ENCODE data around the gene ADGRA1.
"Not testable (repeated sequence)": the region's sequence is repeated elsewhere in the genome, so short reads cannot be mapped to it uniquely, and the experiment has no call there.

ADGRA1 gene

DNA sequence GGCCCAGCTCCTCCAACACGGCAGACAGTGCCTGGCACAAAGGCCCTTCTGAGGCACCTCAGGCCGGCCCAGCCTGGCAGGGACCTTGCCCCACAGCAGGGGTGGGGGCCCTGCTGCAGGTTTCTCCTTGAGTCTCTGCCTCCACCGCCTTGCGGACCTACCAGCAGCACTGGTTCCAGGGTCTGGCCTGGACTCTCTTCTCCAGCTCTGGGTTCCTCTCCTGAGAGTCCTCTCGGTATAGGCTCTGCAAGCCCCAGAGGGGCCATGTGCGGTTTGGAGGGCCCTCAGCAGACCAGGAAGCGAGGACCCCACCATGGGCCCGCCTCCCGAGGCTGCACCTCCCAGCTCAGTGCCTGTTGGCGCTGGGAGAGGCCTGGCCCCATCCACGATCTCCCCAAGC lies 38.1 kb upstream of the ADGRA1 start:
- TF ChIP-seq EZH2phosphoT487 (IDR thresholded peaks at IDR 0.05; ENCODE audit: borderline replicate concordance) = no peak
- TF ChIP-seq, protein P1, sequence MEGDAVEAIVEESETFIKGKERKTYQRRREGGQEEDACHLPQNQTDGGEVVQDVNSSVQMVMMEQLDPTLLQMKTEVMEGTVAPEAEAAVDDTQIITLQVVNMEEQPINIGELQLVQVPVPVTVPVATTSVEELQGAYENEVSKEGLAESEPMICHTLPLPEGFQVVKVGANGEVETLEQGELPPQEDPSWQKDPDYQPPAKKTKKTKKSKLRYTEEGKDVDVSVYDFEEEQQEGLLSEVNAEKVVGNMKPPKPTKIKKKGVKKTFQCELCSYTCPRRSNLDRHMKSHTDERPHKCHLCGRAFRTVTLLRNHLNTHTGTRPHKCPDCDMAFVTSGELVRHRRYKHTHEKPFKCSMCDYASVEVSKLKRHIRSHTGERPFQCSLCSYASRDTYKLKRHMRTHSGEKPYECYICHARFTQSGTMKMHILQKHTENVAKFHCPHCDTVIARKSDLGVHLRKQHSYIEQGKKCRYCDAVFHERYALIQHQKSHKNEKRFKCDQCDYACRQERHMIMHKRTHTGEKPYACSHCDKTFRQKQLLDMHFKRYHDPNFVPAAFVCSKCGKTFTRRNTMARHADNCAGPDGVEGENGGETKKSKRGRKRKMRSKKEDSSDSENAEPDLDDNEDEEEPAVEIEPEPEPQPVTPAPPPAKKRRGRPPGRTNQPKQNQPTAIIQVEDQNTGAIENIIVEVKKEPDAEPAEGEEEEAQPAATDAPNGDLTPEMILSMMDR (conservative IDR thresholded peaks at IDR 0.05; ENCODE audit: low read length) = no peak
- H3K9ac ChIP-seq (ENCODE audit: low read depth, low read length, poor library complexity, severe bottlenecking) = no peak overlapping the region
- no peak overlapping the region for H3K4me3 ChIP-seq (ENCODE audit: low read length, poor library complexity, severe bottlenecking)
- no peaks in the 10 kb centered on the region for H3F3A ChIP-seq (ENCODE audit: low read depth)
- H3K36me3 ChIP-seq (ENCODE audit: insufficient read depth, low read length) = no peaks in the 10 kb centered on the region
- no peaks in the 10 kb centered on the region for H4K20me1 ChIP-seq (ENCODE audit: insufficient read depth, low read length, poor library complexity, severe bottlenecking)
- no peaks in the 10 kb centered on the region for H3K4me1 ChIP-seq (ENCODE audit: insufficient read depth, low read length, poor library complexity, severe bottlenecking)
- no peak overlapping the region for H2AFZ ChIP-seq (ENCODE audit: low read length)
- no peak overlapping the region for H3K4me2 ChIP-seq (ENCODE audit: low read depth, low read length, poor library complexity, severe bottlenecking)
- H3K9me3 ChIP-seq (ENCODE audit: insufficient read depth, low read depth, low read length) = peaks cover 5% of the 10 kb centered on the region; the same call in 1 of the 2 replicates
- no peaks in the 10 kb centered on the region for H3K9me2 ChIP-seq (replicated peaks; ENCODE audit: low read depth, low read length)
- H3K27me3 ChIP-seq (ENCODE audit: insufficient read depth, low read length, poor library complexity, severe bottlenecking) = no peaks in the 10 kb centered on the region
- no peaks in the 10 kb centered on the region for H3K79me2 ChIP-seq (ENCODE audit: insufficient read depth, low read length)

DNA sequence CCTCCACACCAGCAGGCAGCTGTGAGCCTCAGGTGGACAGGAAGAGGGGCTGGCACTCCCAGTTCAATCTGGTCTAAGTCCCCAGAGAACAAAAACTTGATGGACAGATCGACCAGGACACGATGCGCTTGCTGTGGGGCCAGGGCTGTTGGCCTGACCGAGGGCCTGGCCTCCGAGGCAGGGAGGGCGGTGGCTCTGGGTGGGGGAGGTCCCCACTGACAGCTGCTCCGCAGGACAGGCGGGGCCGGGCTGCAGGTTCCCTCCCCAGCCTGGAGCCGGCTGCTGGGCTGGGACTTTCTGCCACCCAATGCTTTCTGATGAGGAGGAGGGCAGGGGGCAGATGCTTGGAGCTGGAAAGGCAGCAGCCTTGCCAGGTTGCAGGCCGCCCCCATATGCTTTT lies 37.4 kb upstream of the ADGRA1 start:
- Histone ChIP-seq H3F3A (ENCODE audit: low read depth) (no peaks in the 10 kb centered on the region), H3K27me3 (ENCODE audit: insufficient read depth, low read length, poor library complexity, severe bottlenecking) (no peaks in the 10 kb centered on the region), H3K4me3 (ENCODE audit: low read length, poor library complexity, severe bottlenecking) (no peak overlapping the region), H3K79me2 (ENCODE audit: insufficient read depth, low read length) (no peaks in the 10 kb centered on the region), H3K9me3 (ENCODE audit: insufficient read depth, low read depth, low read length) (peaks cover 5% of the 10 kb centered on the region; the same call in 1 of the 2 replicates), H3K4me1 (ENCODE audit: insufficient read depth, low read length, poor library complexity, severe bottlenecking) (no peaks in the 10 kb centered on the region), H3K9ac (ENCODE audit: low read depth, low read length, poor library complexity, severe bottlenecking) (no peak overlapping the region), H3K36me3 (ENCODE audit: insufficient read depth, low read length) (no peaks in the 10 kb centered on the region), H2AFZ (ENCODE audit: low read length) (no peak overlapping the region), H3K9me2 (replicated peaks; ENCODE audit: low read depth, low read length) (no peaks in the 10 kb centered on the region), H4K20me1 (ENCODE audit: insufficient read depth, low read length, poor library complexity, severe bottlenecking) (no peaks in the 10 kb centered on the region), H3K4me2 (ENCODE audit: low read depth, low read length, poor library complexity, severe bottlenecking) (no peak overlapping the region)
- TF ChIP-seq, protein P1 (conservative IDR thresholded peaks at IDR 0.05; ENCODE audit: low read length) = no peak
- no peak for TF ChIP-seq EZH2phosphoT487 (IDR thresholded peaks at IDR 0.05; ENCODE audit: borderline replicate concordance)

DNA sequence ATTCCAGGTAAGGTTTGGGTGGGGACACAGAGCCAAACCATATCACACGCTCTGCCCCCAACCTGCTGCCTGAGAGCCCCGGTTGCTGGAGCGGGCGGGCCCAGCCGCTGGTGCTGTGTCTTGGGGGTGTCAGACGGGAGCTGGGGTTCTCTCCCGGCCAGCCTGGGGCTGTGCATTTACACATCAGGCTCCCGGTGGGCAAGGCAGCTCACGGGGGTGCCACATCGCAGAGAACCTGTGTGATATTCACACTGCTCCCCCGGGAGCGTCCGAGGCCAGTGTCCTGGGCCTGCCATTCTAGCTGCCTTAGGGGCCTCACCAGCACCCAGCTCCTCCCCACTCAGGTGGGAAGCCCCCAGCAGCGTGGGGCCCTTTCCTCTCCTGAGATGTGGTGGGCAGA lies 35.6 kb upstream of the ADGRA1 start:
- Histone ChIP-seq H4K20me1 (ENCODE audit: insufficient read depth, low read length, poor library complexity, severe bottlenecking) (no peaks in the 10 kb centered on the region), H3K4me2 (ENCODE audit: low read depth, low read length, poor library complexity, severe bottlenecking) (no peak overlapping the region), H3K36me3 (ENCODE audit: insufficient read depth, low read length) (no peaks in the 10 kb centered on the region), H3K4me3 (ENCODE audit: low read length, poor library complexity, severe bottlenecking) (no peak overlapping the region), H3K9me3 (ENCODE audit: insufficient read depth, low read depth, low read length) (peaks cover 5% of the 10 kb centered on the region; the same call in 1 of the 2 replicates), H3K4me1 (ENCODE audit: insufficient read depth, low read length, poor library complexity, severe bottlenecking) (no peaks in the 10 kb centered on the region), H3K9ac (ENCODE audit: low read depth, low read length, poor library complexity, severe bottlenecking) (no peak overlapping the region), H3K79me2 (ENCODE audit: insufficient read depth, low read length) (no peaks in the 10 kb centered on the region), H3K9me2 (replicated peaks; ENCODE audit: low read depth, low read length) (no peaks in the 10 kb centered on the region), H3F3A (ENCODE audit: low read depth) (no peaks in the 10 kb centered on the region), H3K27me3 (ENCODE audit: insufficient read depth, low read length, poor library complexity, severe bottlenecking) (no peaks in the 10 kb centered on the region), H2AFZ (ENCODE audit: low read length) (no peak overlapping the region)
- TF ChIP-seq, protein P1 (conservative IDR thresholded peaks at IDR 0.05; ENCODE audit: low read length) = no peak
- TF ChIP-seq EZH2phosphoT487 (IDR thresholded peaks at IDR 0.05; ENCODE audit: borderline replicate concordance) = no peak

DNA sequence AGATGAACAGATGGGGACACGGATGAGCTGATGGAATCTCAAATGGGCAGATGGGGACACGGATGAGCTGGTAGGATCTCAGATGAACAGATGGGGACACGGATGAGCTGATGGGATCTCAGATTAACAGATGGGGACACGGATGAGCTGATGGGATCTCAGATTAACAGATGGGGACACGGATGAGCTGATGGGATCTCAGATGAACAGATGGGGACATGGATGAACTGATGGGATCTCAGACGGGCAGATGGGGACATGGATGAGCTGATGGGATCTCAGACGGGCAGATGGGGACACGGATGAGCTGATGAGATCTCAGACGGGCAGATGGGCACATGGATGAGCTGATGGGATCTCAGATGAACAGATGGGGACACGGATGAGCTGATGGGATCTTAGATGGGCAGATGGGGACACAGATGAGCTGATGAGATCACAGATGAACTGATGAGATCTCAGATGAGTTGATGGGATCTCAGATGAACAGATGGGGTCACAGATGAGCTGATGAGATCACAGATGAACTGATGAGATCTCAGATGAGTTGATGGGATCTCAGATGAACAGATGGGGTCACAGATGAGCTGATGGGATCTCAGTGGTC lies 34.1 kb upstream of the ADGRA1 start:
- H3K79me2 ChIP-seq (ENCODE audit: insufficient read depth, low read length); H3K4me2 ChIP-seq (ENCODE audit: low read depth, low read length, poor library complexity, severe bottlenecking); H3K36me3 ChIP-seq (ENCODE audit: insufficient read depth, low read length); H3K9ac ChIP-seq (ENCODE audit: low read depth, low read length, poor library complexity, severe bottlenecking); H3K9me3 ChIP-seq (ENCODE audit: insufficient read depth, low read depth, low read length); H3K4me3 ChIP-seq (ENCODE audit: low read length, poor library complexity, severe bottlenecking); H4K20me1 ChIP-seq (ENCODE audit: insufficient read depth, low read length, poor library complexity, severe bottlenecking); H3K9me2 ChIP-seq (replicated peaks; ENCODE audit: low read depth, low read length); H3K27me3 ChIP-seq (ENCODE audit: insufficient read depth, low read length, poor library complexity, severe bottlenecking); H3K4me1 ChIP-seq (ENCODE audit: insufficient read depth, low read length, poor library complexity, severe bottlenecking); H3F3A ChIP-seq (ENCODE audit: low read depth); H2AFZ ChIP-seq (ENCODE audit: low read length): not testable (repeated sequence)
